A673 (cell line): ENCODE measurements around the gene PCBD1. TPM values are rescaled to one million over a fixed set of nuclear protein-coding genes. Genes with fewer than 3 reads are reported as not detected.

Experiments
- BruUV-seq: library from RNA; stranded (reverse); fragments of 400-500 nt; replicated peaks from 2 replicates; lab custom pipeline; 2021; lab: Mats Ljungman, UMichigan
- CTCF ChIA-PET: fragments of 300-600 bp; sonication (Branson Sonifier 250); formaldehyde crosslinking; loops from one replicate; lab custom pipeline; 2022; ENCODE audit warnings: antibody characterized with exemption; lab: Charles Lee
- POLR2A ChIA-PET: fragments of 300-600 bp; sonication (Branson Sonifier 250); formaldehyde crosslinking; loops from one replicate; lab custom pipeline; 2022; ENCODE audit warnings: antibody characterized with exemption; ENCODE audit not compliant: low non-redundant PET; lab: Charles Lee
- DNase-seq: peaks from one replicate; pipeline ENCODE4 v3.0.0-alpha.2; 2015; ENCODE audit warnings: low spot score
- H3K27ac ChIP-seq: fragments of 200-600 bp; sonication (generic); 2 replicates; pipeline ENCODE4 v1.5.1; 2016; ENCODE audit warnings: mixed run types, low read depth, mild to moderate bottlenecking, mixed read lengths, antibody characterized with exemption, low read length; ENCODE audit not compliant: poor library complexity, severe bottlenecking
- H3K27me3 ChIP-seq: fragments of 200-600 bp; sonication (generic); replicated peaks from 2 replicates; pipeline ENCODE4 v1.6.1; 2017; ENCODE audit warnings: mixed run types, low read depth, mild to moderate bottlenecking, mixed read lengths, antibody characterized with exemption, low read length; ENCODE audit not compliant: insufficient read depth, poor library complexity
- H3K36me3 ChIP-seq: fragments of 200-600 bp; sonication (generic); 2 replicates; pipeline ENCODE4 v1.6.1; 2016; ENCODE audit warnings: mixed run types, mild to moderate bottlenecking, mixed read lengths, antibody characterized with exemption, low read length; ENCODE audit not compliant: insufficient read depth, poor library complexity, severe bottlenecking
- H3K4me1 ChIP-seq: fragments of 200-600 bp; sonication (generic); 2 replicates; pipeline ENCODE4 v1.6.1; 2017; ENCODE audit warnings: mixed run types, mild to moderate bottlenecking, mixed read lengths, antibody characterized with exemption, low read length; ENCODE audit not compliant: insufficient read depth, poor library complexity, severe bottlenecking
- H3K4me3 ChIP-seq: fragments of 200-600 bp; sonication (generic); 2 replicates; pipeline ENCODE4 v1.5.1; 2016; ENCODE audit warnings: low read depth, mixed run types, mild to moderate bottlenecking, mixed read lengths, low read length; ENCODE audit not compliant: poor library complexity, severe bottlenecking
- H3K9me3 ChIP-seq: fragments of 200-600 bp; sonication (generic); 2 replicates; pipeline ENCODE4 v1.6.1; 2016; ENCODE audit warnings: mixed run types, low read depth, mild to moderate bottlenecking, mixed read lengths, antibody characterized with exemption, low read length; ENCODE audit not compliant: poor library complexity, severe bottlenecking
- EZH2 ChIP-seq: fragments of 200-600 bp; sonication (generic); IDR thresholded peaks from 2 replicates; pipeline ENCODE4 v1.6.1; 2017; ENCODE audit warnings: borderline replicate concordance, low read depth, mild to moderate bottlenecking, mixed read lengths, antibody characterized with exemption, low read length; ENCODE audit not compliant: poor library complexity, severe bottlenecking
- intact Hi-C: fragments of 100-400 bp; cut with micrococcal nuclease; formaldehyde crosslinking; loops from one replicate; pipeline ENCODE4 v1.10.0; 2022; ENCODE audit not compliant: unreplicated experiment
- total RNA-seq: library from RNA; stranded (reverse); gene quantifications from 2 replicates; pipeline ENCODE4 v1.2.3, GENCODE V29; 2021
- TF ChIP-seq, protein P1 (sequence below): fragments of 300-800, 200-600 bp; sonication (generic); conservative IDR thresholded peaks from 2 replicates; pipeline ENCODE4 v1.5.1; 2017; ENCODE audit warnings: low read depth, mild to moderate bottlenecking, antibody characterized with exemption, low read length, moderate library complexity, mixed read lengths

Gene PCBD1
- total RNA-seq, 1 experiment from 2014 or later: 41.2 TPM

DNA sequence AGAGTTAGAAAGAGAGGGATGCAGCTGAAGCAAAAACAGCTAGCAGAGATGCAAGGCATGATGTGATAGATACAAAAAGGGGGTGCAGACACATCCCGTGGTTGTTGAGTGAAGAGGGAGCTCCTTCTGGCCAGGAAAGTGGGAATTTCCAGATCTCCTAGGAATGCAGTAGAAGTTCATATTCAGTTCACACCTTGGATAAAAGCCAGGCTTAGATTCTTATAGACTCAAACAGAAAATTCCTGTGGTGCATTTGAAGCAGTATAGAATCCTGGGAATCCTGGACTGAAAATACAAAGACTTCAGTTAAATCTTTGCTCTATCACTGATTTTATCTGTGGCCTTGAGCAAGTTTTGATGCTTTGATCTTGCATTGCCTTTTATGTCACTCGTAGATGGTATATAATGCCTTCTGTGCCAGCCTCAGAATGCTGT lies 38.8 kb downstream of the PCBD1 start:
- ChIA-PET POLR2A (interaction anchor here (0.6 kb wide), 1 partner anchor 51 kb away, joined by 3 read pairs; no protein-coding TSS in a partner anchor), CTCF (no interaction called here)
- no peaks in the 10 kb centered on the region for H3K4me1 ChIP-seq
- H3K9me3 ChIP-seq: no peaks in the 10 kb centered on the region
- H3K4me3 ChIP-seq: no peak overlapping the region
- no peaks in the 10 kb centered on the region for H3K27me3 ChIP-seq
- DNase-seq: no peak
- H3K36me3 ChIP-seq: peaks cover under 1% of the 10 kb centered on the region
- BruUV-seq: no TSS peak
- intact Hi-C loops: no loop called here
- TF ChIP-seq, protein P1, sequence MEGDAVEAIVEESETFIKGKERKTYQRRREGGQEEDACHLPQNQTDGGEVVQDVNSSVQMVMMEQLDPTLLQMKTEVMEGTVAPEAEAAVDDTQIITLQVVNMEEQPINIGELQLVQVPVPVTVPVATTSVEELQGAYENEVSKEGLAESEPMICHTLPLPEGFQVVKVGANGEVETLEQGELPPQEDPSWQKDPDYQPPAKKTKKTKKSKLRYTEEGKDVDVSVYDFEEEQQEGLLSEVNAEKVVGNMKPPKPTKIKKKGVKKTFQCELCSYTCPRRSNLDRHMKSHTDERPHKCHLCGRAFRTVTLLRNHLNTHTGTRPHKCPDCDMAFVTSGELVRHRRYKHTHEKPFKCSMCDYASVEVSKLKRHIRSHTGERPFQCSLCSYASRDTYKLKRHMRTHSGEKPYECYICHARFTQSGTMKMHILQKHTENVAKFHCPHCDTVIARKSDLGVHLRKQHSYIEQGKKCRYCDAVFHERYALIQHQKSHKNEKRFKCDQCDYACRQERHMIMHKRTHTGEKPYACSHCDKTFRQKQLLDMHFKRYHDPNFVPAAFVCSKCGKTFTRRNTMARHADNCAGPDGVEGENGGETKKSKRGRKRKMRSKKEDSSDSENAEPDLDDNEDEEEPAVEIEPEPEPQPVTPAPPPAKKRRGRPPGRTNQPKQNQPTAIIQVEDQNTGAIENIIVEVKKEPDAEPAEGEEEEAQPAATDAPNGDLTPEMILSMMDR: no peak
- TF ChIP-seq EZH2: no peak
- no peak overlapping the region for H3K27ac ChIP-seq

DNA sequence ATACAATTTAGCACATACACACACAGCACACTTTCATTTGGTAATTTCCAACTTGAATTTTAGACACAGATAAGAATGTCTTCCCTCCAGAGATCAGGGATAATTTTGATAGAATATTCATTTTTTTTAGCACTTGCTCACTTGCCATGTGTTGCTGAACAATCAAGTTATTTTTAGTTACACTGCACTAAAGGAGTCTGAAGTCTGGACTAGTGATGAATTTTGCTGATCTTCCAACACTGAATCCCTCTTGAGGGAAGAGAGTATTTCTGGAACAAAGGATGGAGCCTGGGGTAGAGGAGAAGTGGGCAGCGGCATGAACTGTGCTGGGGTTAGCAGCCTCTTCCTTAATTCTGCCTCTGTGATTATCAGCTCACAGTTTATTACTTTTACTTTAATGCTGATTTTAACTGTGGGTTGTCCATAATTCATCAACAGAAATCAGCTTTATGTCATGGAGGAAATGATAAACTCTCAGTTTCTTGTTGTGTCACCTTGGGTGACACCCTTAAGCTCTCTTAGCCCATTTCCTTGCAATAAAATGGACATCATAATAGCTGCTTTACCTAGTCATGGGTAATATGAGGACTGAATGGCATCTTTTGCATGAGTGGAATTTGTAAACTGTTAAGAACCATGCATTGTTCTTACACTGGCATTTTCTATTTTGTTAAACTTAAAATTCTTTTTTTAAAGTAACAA lies 40.6 kb downstream of the PCBD1 start:
- Histone ChIP-seq H3K4me3 (no peak overlapping the region), H3K27ac (no peak overlapping the region), H3K36me3 (no peaks in the 10 kb centered on the region), H3K9me3 (no peaks in the 10 kb centered on the region), H3K27me3 (no peaks in the 10 kb centered on the region), H3K4me1 (no peaks in the 10 kb centered on the region)
- CTCF ChIA-PET: no interaction called here
- TF ChIP-seq, protein P1: no peak
- no peak for TF ChIP-seq EZH2
- DNase-seq: no peak
- intact Hi-C loops: no loop called here
- BruUV-seq: no TSS peak
- POLR2A ChIA-PET: no interaction called here

DNA sequence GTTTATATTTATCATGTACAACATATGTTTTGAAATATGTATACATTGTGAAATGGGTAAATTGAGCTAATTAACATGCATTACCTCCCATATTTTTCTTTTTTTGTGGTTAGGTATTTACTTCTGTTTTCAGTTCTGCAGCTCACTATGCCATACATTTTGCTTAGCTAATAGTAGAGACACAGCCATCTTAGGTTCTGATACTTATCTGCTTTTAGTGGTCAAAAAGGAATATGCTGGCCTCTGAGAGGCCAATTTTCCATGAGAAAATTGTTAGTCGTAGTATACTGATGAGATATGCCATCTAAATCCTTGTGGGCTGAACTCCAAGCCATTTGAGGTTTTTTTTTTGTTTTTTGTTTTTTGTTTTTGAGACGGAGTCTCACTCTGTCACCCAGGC lies 41.6 kb downstream of the PCBD1 start:
- H3K4me1 ChIP-seq: no peaks in the 10 kb centered on the region
- no peaks in the 10 kb centered on the region for H3K9me3 ChIP-seq
- H3K27me3 ChIP-seq: no peaks in the 10 kb centered on the region
- no peak overlapping the region for H3K4me3 ChIP-seq
- ChIA-PET POLR2A (no interaction called here), CTCF (no interaction called here)
- no peak overlapping the region for H3K27ac ChIP-seq
- TF ChIP-seq, protein P1: no peak
- no peak for TF ChIP-seq EZH2
- BruUV-seq: no TSS peak
- intact Hi-C loops: no loop called here
- DNase-seq: no peak
- no peaks in the 10 kb centered on the region for H3K36me3 ChIP-seq
